ENCODE data around the gene HCN2. TPM values are rescaled to one million over a fixed set of nuclear protein-coding genes. Genes with fewer than 3 reads are reported as not detected.

The HCN2 gene
- total and polyA plus RNA-seq, 10 of the 15 experiments (the other 5 are each of a cell fraction or from before 2014, with no cell fraction given), result 0.01 to 0.54 (median 0.08) TPM; not detected in 4

DNA sequence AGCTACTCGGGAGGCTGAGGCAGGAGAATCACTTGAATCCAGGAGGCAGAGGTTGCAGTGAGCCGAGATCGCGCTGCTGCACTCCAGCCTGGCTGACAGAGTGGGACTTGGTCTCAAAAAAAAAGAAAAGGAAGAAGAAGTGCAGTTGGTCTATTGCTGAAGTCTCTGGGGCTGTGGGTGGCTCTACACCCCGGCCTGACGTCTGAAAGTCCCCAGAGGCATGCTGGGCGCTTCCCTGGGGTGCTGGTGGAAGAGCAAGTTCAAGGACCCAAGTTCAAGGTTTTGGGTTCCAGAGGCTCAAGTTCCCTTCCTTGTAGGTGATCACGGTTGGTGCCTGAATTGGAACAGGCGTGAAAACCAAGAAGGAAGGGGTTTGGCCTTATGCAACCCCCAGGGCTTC lies 3.8 kb downstream of the HCN2 start (continued):
- TF ChIP-seq, protein P1, sequence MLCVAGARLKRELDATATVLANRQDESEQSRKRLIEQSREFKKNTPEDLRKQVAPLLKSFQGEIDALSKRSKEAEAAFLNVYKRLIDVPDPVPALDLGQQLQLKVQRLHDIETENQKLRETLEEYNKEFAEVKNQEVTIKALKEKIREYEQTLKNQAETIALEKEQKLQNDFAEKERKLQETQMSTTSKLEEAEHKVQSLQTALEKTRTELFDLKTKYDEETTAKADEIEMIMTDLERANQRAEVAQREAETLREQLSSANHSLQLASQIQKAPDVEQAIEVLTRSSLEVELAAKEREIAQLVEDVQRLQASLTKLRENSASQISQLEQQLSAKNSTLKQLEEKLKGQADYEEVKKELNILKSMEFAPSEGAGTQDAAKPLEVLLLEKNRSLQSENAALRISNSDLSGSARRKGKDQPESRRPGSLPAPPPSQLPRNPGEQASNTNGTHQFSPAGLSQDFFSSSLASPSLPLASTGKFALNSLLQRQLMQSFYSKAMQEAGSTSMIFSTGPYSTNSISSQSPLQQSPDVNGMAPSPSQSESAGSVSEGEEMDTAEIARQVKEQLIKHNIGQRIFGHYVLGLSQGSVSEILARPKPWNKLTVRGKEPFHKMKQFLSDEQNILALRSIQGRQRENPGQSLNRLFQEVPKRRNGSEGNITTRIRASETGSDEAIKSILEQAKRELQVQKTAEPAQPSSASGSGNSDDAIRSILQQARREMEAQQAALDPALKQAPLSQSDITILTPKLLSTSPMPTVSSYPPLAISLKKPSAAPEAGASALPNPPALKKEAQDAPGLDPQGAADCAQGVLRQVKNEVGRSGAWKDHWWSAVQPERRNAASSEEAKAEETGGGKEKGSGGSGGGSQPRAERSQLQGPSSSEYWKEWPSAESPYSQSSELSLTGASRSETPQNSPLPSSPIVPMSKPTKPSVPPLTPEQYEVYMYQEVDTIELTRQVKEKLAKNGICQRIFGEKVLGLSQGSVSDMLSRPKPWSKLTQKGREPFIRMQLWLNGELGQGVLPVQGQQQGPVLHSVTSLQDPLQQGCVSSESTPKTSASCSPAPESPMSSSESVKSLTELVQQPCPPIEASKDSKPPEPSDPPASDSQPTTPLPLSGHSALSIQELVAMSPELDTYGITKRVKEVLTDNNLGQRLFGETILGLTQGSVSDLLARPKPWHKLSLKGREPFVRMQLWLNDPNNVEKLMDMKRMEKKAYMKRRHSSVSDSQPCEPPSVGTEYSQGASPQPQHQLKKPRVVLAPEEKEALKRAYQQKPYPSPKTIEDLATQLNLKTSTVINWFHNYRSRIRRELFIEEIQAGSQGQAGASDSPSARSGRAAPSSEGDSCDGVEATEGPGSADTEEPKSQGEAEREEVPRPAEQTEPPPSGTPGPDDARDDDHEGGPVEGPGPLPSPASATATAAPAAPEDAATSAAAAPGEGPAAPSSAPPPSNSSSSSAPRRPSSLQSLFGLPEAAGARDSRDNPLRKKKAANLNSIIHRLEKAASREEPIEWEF (IDR thresholded peaks at IDR 0.05; ENCODE audit: insufficient replicate concordance, low read depth, low read length), result no peak
- TF ChIP-seq RAD21 (IDR thresholded peaks at IDR 0.05; ENCODE audit: insufficient read depth, low read depth, low read length) (no peak), KDM1A (IDR thresholded peaks at IDR 0.05; ENCODE audit: borderline replicate concordance) (no peak), BMI1 (IDR thresholded peaks at IDR 0.05; ENCODE audit: borderline replicate concordance) (no peak), TBL1XR1 (IDR thresholded peaks at IDR 0.05; ENCODE audit: low read depth, low read length) (no peak), MEF2A (IDR thresholded peaks at IDR 0.05; ENCODE audit: insufficient read depth, low read depth, low read length) (no peak), RFX5 (IDR thresholded peaks at IDR 0.05; ENCODE audit: low read depth, low read length) (no peak), ZZZ3 (IDR thresholded peaks at IDR 0.05; ENCODE audit: control insufficient read depth, insufficient read length, low read depth) (no peak), IKZF1 (conservative IDR thresholded peaks at IDR 0.05) (no peak)
- TF ChIP-seq, protein P2, sequence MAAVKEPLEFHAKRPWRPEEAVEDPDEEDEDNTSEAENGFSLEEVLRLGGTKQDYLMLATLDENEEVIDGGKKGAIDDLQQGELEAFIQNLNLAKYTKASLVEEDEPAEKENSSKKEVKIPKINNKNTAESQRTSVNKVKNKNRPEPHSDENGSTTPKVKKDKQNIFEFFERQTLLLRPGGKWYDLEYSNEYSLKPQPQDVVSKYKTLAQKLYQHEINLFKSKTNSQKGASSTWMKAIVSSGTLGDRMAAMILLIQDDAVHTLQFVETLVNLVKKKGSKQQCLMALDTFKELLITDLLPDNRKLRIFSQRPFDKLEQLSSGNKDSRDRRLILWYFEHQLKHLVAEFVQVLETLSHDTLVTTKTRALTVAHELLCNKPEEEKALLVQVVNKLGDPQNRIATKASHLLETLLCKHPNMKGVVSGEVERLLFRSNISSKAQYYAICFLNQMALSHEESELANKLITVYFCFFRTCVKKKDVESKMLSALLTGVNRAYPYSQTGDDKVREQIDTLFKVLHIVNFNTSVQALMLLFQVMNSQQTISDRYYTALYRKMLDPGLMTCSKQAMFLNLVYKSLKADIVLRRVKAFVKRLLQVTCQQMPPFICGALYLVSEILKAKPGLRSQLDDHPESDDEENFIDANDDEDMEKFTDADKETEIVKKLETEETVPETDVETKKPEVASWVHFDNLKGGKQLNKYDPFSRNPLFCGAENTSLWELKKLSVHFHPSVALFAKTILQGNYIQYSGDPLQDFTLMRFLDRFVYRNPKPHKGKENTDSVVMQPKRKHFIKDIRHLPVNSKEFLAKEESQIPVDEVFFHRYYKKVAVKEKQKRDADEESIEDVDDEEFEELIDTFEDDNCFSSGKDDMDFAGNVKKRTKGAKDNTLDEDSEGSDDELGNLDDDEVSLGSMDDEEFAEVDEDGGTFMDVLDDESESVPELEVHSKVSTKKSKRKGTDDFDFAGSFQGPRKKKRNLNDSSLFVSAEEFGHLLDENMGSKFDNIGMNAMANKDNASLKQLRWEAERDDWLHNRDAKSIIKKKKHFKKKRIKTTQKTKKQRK (IDR thresholded peaks at IDR 0.05; ENCODE audit: low read depth, low read length), result no peak
